Measurements from ENCODE around the gene ADAM21. TPM values are rescaled to one million over a fixed set of nuclear protein-coding genes. Genes with fewer than 3 reads are reported as not detected.
"Not testable (repeated sequence)": the region's sequence is repeated elsewhere in the genome, so short reads cannot be mapped to it uniquely, and the experiment has no call there.

The ADAM21 gene
- total RNA-seq, 2 experiments from 2014 or later: 0.21 to 0.32 TPM

- Mint-ChIP-seq H3K4me3 (no peak overlapping the region), H3K27me3 (ENCODE audit: low read depth) (no peaks in the 10 kb centered on the region), H3K27ac (no peak overlapping the region), H3K36me3 (ENCODE audit: low read depth) (peaks cover 11% of the 10 kb centered on the region), H3K4me1 (ENCODE audit: low read depth) (no peaks in the 10 kb centered on the region), H3K9me3 (peaks cover 19% of the 10 kb centered on the region)
- intact Hi-C loops (cut with micrococcal nuclease): no loop called here
- no peak for DNase-seq
- CTCF ChIA-PET: no interaction called here
Observed at GRCh38 chr14:70442750-70443149, 9.2 kb upstream of the ADAM21 start.

DNA sequence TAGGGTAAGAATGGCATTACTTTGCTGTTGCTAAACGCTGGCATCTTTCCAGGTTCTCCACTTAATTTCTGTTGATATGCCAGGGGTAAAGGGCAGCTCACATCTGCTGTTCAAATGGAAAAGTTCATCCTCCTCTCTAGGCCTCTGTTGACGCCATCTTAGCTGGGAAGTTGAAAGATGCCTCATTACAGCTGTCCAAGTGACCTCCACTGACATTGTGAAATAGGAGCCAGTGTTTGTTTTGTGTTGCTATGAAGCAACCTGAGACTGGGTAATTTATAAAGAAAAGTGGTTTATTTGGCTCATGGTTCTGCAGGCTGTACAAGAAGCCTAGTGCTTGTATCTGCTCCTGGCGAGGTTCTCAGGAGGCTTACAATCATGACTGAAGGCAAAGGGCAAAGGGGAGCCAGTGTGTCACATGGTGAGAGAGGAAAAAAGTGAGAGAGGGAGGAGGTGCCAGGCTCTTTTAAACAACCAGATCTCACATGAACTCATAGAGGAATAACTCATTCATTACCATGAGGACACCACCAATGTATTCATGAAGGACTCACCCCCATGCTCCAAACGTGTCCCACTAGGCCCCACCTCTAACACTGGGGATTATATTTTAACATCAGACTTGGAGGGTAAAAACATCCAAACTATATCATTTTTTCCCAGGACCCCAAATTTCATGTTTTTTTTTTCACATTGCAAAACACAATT is 3.2 kb upstream of the ADAM21 start:
- no peaks in the 10 kb centered on the region for H3K27me3 Mint-ChIP-seq (ENCODE audit: low read depth)

GRCh38 chr14:70454731-70455130 is 2.8 kb downstream of the ADAM21 start:
- Mint-ChIP-seq H3K4me1 (ENCODE audit: low read depth) (no peaks in the 10 kb centered on the region), H3K27ac (no peak overlapping the region), H3K36me3 (ENCODE audit: low read depth) (no peaks in the 10 kb centered on the region), H3K9me3 (no peaks in the 10 kb centered on the region), H3K27me3 (ENCODE audit: low read depth) (no peaks in the 10 kb centered on the region), H3K4me3 (no peak overlapping the region)
- intact Hi-C loops (cut with micrococcal nuclease): no loop called here
- DNase-seq: no peak
- CTCF ChIA-PET: no interaction called here

More for the DNA sequence above, 3.2 kb upstream of the ADAM21 start:
- intact Hi-C loops (cut with micrococcal nuclease): no loop called here
- H3K9me3 Mint-ChIP-seq: peaks cover 3% of the 10 kb centered on the region
- no peak overlapping the region for H3K4me3 Mint-ChIP-seq
- H3K4me1 Mint-ChIP-seq (ENCODE audit: low read depth): no peaks in the 10 kb centered on the region
- CTCF ChIA-PET: no interaction called here
- DNase-seq: no peak
- peaks cover 7% of the 10 kb centered on the region for H3K36me3 Mint-ChIP-seq (ENCODE audit: low read depth)
- no peak overlapping the region for H3K27ac Mint-ChIP-seq

- H3K27ac Mint-ChIP-seq: no peak overlapping the region
- no peaks in the 10 kb centered on the region for H3K27me3 Mint-ChIP-seq (ENCODE audit: low read depth)
- H3K4me1 Mint-ChIP-seq (ENCODE audit: low read depth): no peaks in the 10 kb centered on the region
- no peaks in the 10 kb centered on the region for H3K9me3 Mint-ChIP-seq
- intact Hi-C loops (cut with micrococcal nuclease): no loop called here
- no peak overlapping the region for H3K4me3 Mint-ChIP-seq
- CTCF ChIA-PET: no interaction called here
- H3K36me3 Mint-ChIP-seq (ENCODE audit: low read depth): peaks cover 20% of the 10 kb centered on the region
- no peak for DNase-seq
Observed at GRCh38 chr14:70468731-70469130, 16.8 kb downstream of the ADAM21 start.

GRCh38 chr14:70470863-70471563 is 19.0 kb downstream of the ADAM21 start:
- CTCF ChIA-PET; intact Hi-C loops (cut with micrococcal nuclease); DNase-seq; H3K4me1 Mint-ChIP-seq (ENCODE audit: low read depth); H3K27ac Mint-ChIP-seq; H3K4me3 Mint-ChIP-seq; H3K27me3 Mint-ChIP-seq (ENCODE audit: low read depth); H3K9me3 Mint-ChIP-seq: not testable (repeated sequence)
- H3K36me3 Mint-ChIP-seq (ENCODE audit: low read depth): peaks cover 21% of the 10 kb centered on the region

DNA sequence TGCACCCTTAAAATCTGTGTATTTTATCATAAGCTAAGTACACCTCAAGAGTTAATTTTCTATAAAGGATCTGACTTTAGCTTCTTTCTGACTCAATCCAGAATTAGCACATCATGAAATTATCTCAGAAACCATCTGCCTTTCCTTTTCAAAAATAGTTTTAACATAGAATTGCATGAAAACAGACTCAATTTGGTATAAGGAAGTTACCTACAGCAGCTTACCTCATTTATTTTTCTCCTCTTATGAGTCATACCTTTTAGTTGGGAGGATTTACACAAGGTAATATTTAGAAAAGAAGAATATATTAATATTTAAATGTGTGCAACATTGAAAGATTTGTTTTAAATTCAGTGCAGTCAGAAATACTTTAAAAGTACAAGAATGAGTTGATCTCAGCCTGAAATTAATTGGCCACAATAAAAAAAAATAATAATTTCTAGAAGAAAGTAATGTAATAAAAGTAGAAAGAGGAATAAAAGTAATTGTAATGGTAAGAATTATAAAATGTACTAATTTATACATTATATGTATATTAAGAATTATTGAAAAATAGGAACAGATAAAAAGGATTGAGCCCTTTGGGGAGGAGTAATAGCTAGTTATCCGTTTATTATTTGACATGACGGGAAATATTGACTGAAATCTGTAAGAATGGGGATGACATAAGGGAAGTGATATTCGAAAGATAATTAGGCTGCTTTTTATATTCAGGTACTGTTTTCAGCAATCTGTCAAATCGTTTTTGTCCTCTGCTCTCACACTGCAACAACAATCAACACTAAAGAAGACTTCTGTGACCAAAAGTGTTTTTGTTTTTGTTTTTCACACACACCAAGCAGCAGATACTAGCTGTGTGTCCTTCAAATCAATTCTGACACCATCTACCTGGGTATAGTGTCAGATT is 20.5 kb downstream of the ADAM21 start:
- no peak overlapping the region for H3K27ac Mint-ChIP-seq
- no peak for DNase-seq
- no peak overlapping the region for H3K4me3 Mint-ChIP-seq
- no peaks in the 10 kb centered on the region for H3K4me1 Mint-ChIP-seq (ENCODE audit: low read depth)
- peaks cover 4% of the 10 kb centered on the region for H3K9me3 Mint-ChIP-seq
- H3K27me3 Mint-ChIP-seq (ENCODE audit: low read depth): no peaks in the 10 kb centered on the region
- CTCF ChIA-PET: interaction anchor here (0.6 to 0.7 kb wide), 2 partner anchors 8 to 75 kb away, joined by 3 read pairs; no protein-coding TSS in a partner anchor
- H3K36me3 Mint-ChIP-seq (ENCODE audit: low read depth): peaks cover 27% of the 10 kb centered on the region
- intact Hi-C loops (cut with micrococcal nuclease): no loop called here

GRCh38 chr14:70473825-70474224 is 21.9 kb downstream of the ADAM21 start:
- Mint-ChIP-seq H3K27me3 (ENCODE audit: low read depth) (no peaks in the 10 kb centered on the region), H3K4me1 (ENCODE audit: low read depth) (no peaks in the 10 kb centered on the region), H3K4me3 (no peak overlapping the region), H3K9me3 (peaks cover 4% of the 10 kb centered on the region), H3K27ac (no peak overlapping the region), H3K36me3 (ENCODE audit: low read depth) (peaks cover 30% of the 10 kb centered on the region)
- intact Hi-C loops (cut with micrococcal nuclease): no loop called here
- CTCF ChIA-PET: interaction anchor here (0.6 kb wide), 1 partner anchor 99 kb away, joined by 3 read pairs; no protein-coding TSS in a partner anchor
- DNase-seq: no peak

DNA sequence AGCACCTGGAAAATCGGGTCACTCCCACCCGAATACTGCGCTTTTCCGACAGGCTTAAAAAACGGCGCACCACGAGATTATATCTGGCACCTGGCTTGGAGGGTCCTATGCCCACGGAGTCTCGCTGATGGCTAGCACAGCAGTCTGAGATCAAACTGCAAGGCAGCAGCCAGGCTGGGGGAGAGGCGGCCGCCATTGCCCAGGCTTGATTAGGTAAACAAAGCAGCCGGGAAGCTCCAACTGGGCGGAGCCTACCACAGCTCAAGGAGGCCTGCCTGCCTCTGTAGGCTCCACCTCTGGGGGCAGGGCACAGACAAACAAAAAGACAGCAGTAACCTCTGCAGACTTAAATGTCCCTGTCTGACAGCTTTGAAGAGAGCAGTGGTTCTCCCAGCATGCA is 23.5 kb downstream of the ADAM21 start:
- H3K9me3 Mint-ChIP-seq; DNase-seq; intact Hi-C loops (cut with micrococcal nuclease); H3K4me3 Mint-ChIP-seq; H3K27me3 Mint-ChIP-seq (ENCODE audit: low read depth); H3K4me1 Mint-ChIP-seq (ENCODE audit: low read depth); H3K27ac Mint-ChIP-seq; CTCF ChIA-PET: not testable (repeated sequence)
- H3K36me3 Mint-ChIP-seq (ENCODE audit: low read depth): peaks cover 24% of the 10 kb centered on the region

- H3K4me3 Mint-ChIP-seq; H3K9me3 Mint-ChIP-seq; intact Hi-C loops (cut with micrococcal nuclease); H3K4me1 Mint-ChIP-seq (ENCODE audit: low read depth); DNase-seq; H3K27me3 Mint-ChIP-seq (ENCODE audit: low read depth); CTCF ChIA-PET; H3K27ac Mint-ChIP-seq: not testable (repeated sequence)
- H3K36me3 Mint-ChIP-seq (ENCODE audit: low read depth): peaks cover 14% of the 10 kb centered on the region
Observed at GRCh38 chr14:70477356-70478105, 25.6 kb downstream of the ADAM21 start.

DNA sequence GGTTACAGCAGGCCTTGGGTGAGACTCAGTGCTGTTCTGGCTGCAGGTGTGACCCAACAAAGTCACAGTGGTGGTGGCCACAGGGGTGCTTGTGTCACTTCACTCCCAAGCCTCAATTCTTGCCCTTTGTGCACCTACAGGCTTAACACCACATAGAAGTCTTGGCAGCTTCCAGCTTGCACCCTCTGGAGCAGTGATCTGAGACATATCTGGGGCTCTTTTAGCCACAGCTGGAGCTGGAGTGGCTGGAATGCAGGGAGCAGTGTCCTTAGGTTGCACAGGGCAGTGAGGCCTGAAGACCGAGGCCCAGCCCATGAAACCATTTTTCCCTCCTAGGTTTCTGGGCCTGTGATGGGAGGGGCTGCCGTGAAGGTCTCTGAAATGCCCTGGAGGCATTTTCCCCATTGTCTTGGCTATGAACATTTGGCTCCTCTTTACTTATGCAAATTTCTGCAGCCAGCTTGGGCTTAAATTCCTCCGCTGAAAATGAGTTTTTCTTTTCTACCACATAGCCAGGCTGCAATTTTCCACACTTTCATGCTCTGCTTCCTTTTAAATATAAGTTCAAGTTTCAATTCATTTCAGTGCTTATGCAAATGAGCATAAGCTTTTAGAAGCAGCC is 37.7 kb downstream of the ADAM21 start:
- CTCF ChIA-PET: no interaction called here
- Mint-ChIP-seq H3K36me3 (ENCODE audit: low read depth) (peaks cover 55% of the 10 kb centered on the region), H3K27me3 (ENCODE audit: low read depth) (no peaks in the 10 kb centered on the region), H3K9me3 (peaks cover 30% of the 10 kb centered on the region), H3K27ac (no peak overlapping the region), H3K4me3 (no peak overlapping the region), H3K4me1 (ENCODE audit: low read depth) (no peaks in the 10 kb centered on the region)
- no peak for DNase-seq
- intact Hi-C loops (cut with micrococcal nuclease): no loop called here

DNA sequence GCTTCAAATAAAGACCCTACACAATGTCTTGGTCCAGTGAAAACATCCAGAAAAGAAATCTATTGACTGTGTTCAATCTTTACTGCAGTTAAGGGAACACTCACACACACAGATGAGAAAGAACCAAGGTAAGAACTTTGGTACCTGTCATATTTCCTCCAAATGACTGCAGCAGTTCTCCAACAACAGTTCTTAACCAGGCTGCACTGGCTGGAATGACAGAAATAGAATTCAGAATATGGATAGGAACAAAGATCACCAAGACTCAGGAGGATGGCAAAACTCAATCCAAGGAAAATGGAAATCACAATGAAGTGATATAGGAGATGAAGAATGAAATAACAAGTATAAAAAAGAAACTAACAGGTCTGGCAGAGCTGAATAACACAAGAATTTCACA is 46.2 kb downstream of the ADAM21 start:
- DNase-seq: no peak
- Mint-ChIP-seq H3K27ac (no peak overlapping the region), H3K4me1 (ENCODE audit: low read depth) (no peaks in the 10 kb centered on the region), H3K9me3 (peaks cover 13% of the 10 kb centered on the region), H3K36me3 (ENCODE audit: low read depth) (peaks cover 27% of the 10 kb centered on the region), H3K4me3 (no peak overlapping the region), H3K27me3 (ENCODE audit: low read depth) (no peaks in the 10 kb centered on the region)
- intact Hi-C loops (cut with micrococcal nuclease): no loop called here
- CTCF ChIA-PET: no interaction called here

Data from activated naive CD4-positive, alpha-beta T cell treated with anti-CD3 and anti-CD28 coated beads for 36 hours (primary cell).